ENCODE data around the gene HNRNPC. TPM values are rescaled to one million over a fixed set of nuclear protein-coding genes. Genes with fewer than 3 reads are reported as not detected.
"Not testable (repeated sequence)": the region's sequence is repeated elsewhere in the genome, so short reads cannot be mapped to it uniquely, and the experiment has no call there.

The HNRNPC gene
- total RNA-seq, 4 donors from 2014 or later = 260 to 396 (median 292) TPM

GRCh38 chr14:21215879-21216251, 53.4 kb downstream of the HNRNPC start:
- TF ChIP-seq POLR2AphosphoS5 (IDR thresholded peaks at IDR 0.05) = no peak
- no peak for TF ChIP-seq CTCF (IDR thresholded peaks at IDR 0.05)
- no peak for TF ChIP-seq EP300 (IDR thresholded peaks at IDR 0.05)
- TF ChIP-seq POLR2A (IDR thresholded peaks at IDR 0.05; ENCODE audit: low read depth) = no peak
- Histone ChIP-seq H3K4me3 (no peak overlapping the region), H3K27ac (replicated peaks in 1 of 4) (no peak overlapping the region), H3K36me3 (peaks cover 32 to 87% (median 50%) of the 10 kb centered on the region in 4 donors), H3K4me1 (peaks cover 27 to 78% (median 59%) of the 10 kb centered on the region in 4 donors), H3K27me3 (no peaks in the 10 kb centered on the region), H3K9me3 (no peaks in the 10 kb centered on the region)
- DNase-seq (ENCODE audit: extremely low spot score) = no peak
- 93% methylated on average over 4 of the region's 4 CpGs for WGBS
- intact Hi-C loops (cut with DNase I) = no loop called here

GRCh38 chr14:21215130-21215878, 53.9 kb downstream of the HNRNPC start:
- Histone ChIP-seq H3K36me3 (peaks cover 27 to 87% (median 47%) of the 10 kb centered on the region in 4 donors), H3K4me3 (no peak overlapping the region), H3K27me3 (no peaks in the 10 kb centered on the region), H3K4me1 (peaks cover 27 to 76% (median 57%) of the 10 kb centered on the region in 4 donors), H3K27ac (replicated peaks in 1 of 4) (no peak overlapping the region), H3K9me3 (no peaks in the 10 kb centered on the region)
- intact Hi-C loops (cut with DNase I) = no loop called here
- no peak for TF ChIP-seq POLR2AphosphoS5 (IDR thresholded peaks at IDR 0.05)
- WGBS = 90% methylated on average over 8 of the region's 8 CpGs
- DNase-seq (ENCODE audit: extremely low spot score) = no peak

- peaks cover 41 to 89% (median 61%) of the 10 kb centered on the region in 4 donors for H3K36me3 ChIP-seq
- intact Hi-C loops (cut with DNase I) = no loop called here
- 97% methylated on average over 1 of the region's 1 CpG for WGBS
- H3K27ac ChIP-seq (replicated peaks in 1 of 4) = no peak overlapping the region
- DNase-seq (ENCODE audit: extremely low spot score) = no peak
- no peak for TF ChIP-seq EP300 (IDR thresholded peaks at IDR 0.05)
- no peak for TF ChIP-seq POLR2AphosphoS5 (IDR thresholded peaks at IDR 0.05)
- no peak for TF ChIP-seq CTCF (IDR thresholded peaks at IDR 0.05)
- TF ChIP-seq POLR2A (IDR thresholded peaks at IDR 0.05; ENCODE audit: low read depth) = no peak
- H3K4me1 ChIP-seq = peaks cover 26 to 60% (median 41%) of the 10 kb centered on the region in 4 donors
- no peaks in the 10 kb centered on the region for H3K27me3 ChIP-seq
- no peak overlapping the region for H3K4me3 ChIP-seq
- H3K9me3 ChIP-seq = no peaks in the 10 kb centered on the region
These were observed 55.6 kb downstream of the HNRNPC start for GRCh38 chr14:21213652-21214051.

- H3K4me3 ChIP-seq; H3K27ac ChIP-seq (replicated peaks in 1 of 4); H3K27me3 ChIP-seq; intact Hi-C loops (cut with DNase I); H3K9me3 ChIP-seq; DNase-seq (ENCODE audit: extremely low spot score): not testable (repeated sequence)
- Histone ChIP-seq H3K4me1 (peaks cover 18 to 52% (median 32%) of the 10 kb centered on the region in 4 donors), H3K36me3 (peaks cover 43 to 92% (median 64%) of the 10 kb centered on the region in 4 donors)
- WGBS = 83% methylated on average over 8 of the region's 8 CpGs
These were observed 56.4 kb downstream of the HNRNPC start for GRCh38 chr14:21212824-21213223.

GRCh38 chr14:21211509-21211908, 57.7 kb downstream of the HNRNPC start:
- Histone ChIP-seq H3K36me3 (peaks cover 43 to 96% (median 69%) of the 10 kb centered on the region in 4 donors), H3K4me1 (peaks cover 10 to 42% (median 23%) of the 10 kb centered on the region in 4 donors), H3K4me3 (no peak overlapping the region), H3K9me3 (no peaks in the 10 kb centered on the region), H3K27me3 (no peaks in the 10 kb centered on the region), H3K27ac (replicated peaks in 1 of 4) (no peak overlapping the region)
- TF ChIP-seq POLR2A (IDR thresholded peaks at IDR 0.05; ENCODE audit: low read depth) = no peak
- TF ChIP-seq POLR2AphosphoS5 (IDR thresholded peaks at IDR 0.05) = no peak
- TF ChIP-seq EP300 (IDR thresholded peaks at IDR 0.05) = no peak
- no peak for TF ChIP-seq CTCF (IDR thresholded peaks at IDR 0.05)
- WGBS = 85% methylated on average over 3 of the region's 3 CpGs
- intact Hi-C loops (cut with DNase I) = no loop called here
- DNase-seq (ENCODE audit: extremely low spot score) = no peak

Measured in esophagus muscularis mucosa (tissue), 4 donors.